Neural crest cell (in vitro differentiated cells): ENCODE results near the gene AKR1A1. TPM values are rescaled to one million over a fixed set of nuclear protein-coding genes. Genes with fewer than 3 reads are reported as not detected.

ENCODE experiments used
- DNase-seq: peaks from one replicate; pipeline ENCODE4 v3.0.0; 2021; ENCODE audit warnings: low read depth, mixed read lengths, low spot score
- H3K27ac Mint-ChIP-seq: one replicate; pipeline ENCODE4 v1.8.0; 2021; ENCODE audit warnings: mild to moderate bottlenecking, mixed read lengths; ENCODE audit not compliant: unreplicated experiment
- H3K27me3 Mint-ChIP-seq: 2 replicates; pipeline ENCODE4 v1.8.0; 2021; ENCODE audit warnings: low read depth, mild to moderate bottlenecking, mixed read lengths
- H3K36me3 Mint-ChIP-seq: 2 replicates; pipeline ENCODE4 v1.8.0; 2021; ENCODE audit warnings: low read depth, mild to moderate bottlenecking, mixed read lengths
- H3K4me1 Mint-ChIP-seq: 2 replicates; pipeline ENCODE4 v1.8.0; 2021; ENCODE audit warnings: mixed read lengths
- H3K4me3 Mint-ChIP-seq: one replicate; pipeline ENCODE4 v1.8.0; 2021; ENCODE audit warnings: mild to moderate bottlenecking, mixed read lengths
- H3K9me3 Mint-ChIP-seq: 2 replicates; pipeline ENCODE4 v1.8.0; 2021; ENCODE audit warnings: mixed read lengths
- CTCF ChIP-seq: fragments of 200-600 bp; sonication (generic); conservative IDR thresholded peaks from 2 replicates; pipeline ENCODE4 v1.5.0; 2021; ENCODE audit warnings: antibody characterized with exemption, mild to moderate bottlenecking
- total RNA-seq: library from RNA; stranded (reverse); gene quantifications from 2 replicates; pipeline ENCODE4 v1.2.1, GENCODE V29; 2021

Gene AKR1A1
- total RNA-seq, 1 donor from 2014 or later, result 192 TPM

GRCh38 chr1:45554198-45554597 lies 3.6 kb downstream of the AKR1A1 start:
- Mint-ChIP-seq H3K36me3 (peaks cover 5% of the 10 kb centered on the region), H3K4me3 (no peak overlapping the region), H3K27me3 (no peaks in the 10 kb centered on the region), H3K9me3 (no peaks in the 10 kb centered on the region), H3K27ac (no peak overlapping the region), H3K4me1 (peaks cover 22% of the 10 kb centered on the region)
- TF ChIP-seq CTCF, result no peak
- DNase-seq, result no peak

GRCh38 chr1:45557422-45557944 lies 6.9 kb downstream of the AKR1A1 start:
- DNase-seq, result no peak
- Mint-ChIP-seq H3K4me1 (peaks cover 3% of the 10 kb centered on the region), H3K4me3 (no peak overlapping the region), H3K27me3 (no peaks in the 10 kb centered on the region), H3K9me3 (no peaks in the 10 kb centered on the region), H3K27ac (no peak overlapping the region), H3K36me3 (peaks cover 5% of the 10 kb centered on the region)
- no peak for TF ChIP-seq CTCF

GRCh38 chr1:45563843-45564242 lies 13.2 kb downstream of the AKR1A1 start:
- no peak for TF ChIP-seq CTCF
- Mint-ChIP-seq H3K9me3 (no peaks in the 10 kb centered on the region), H3K36me3 (peaks cover 12% of the 10 kb centered on the region), H3K4me1 (no peaks in the 10 kb centered on the region), H3K27me3 (no peaks in the 10 kb centered on the region), H3K4me3 (no peak overlapping the region), H3K27ac (no peak overlapping the region)
- no peak for DNase-seq

- no peaks in the 10 kb centered on the region for H3K4me1 Mint-ChIP-seq
- DNase-seq, result no peak
- TF ChIP-seq CTCF, result no peak
- no peak overlapping the region for H3K4me3 Mint-ChIP-seq
- H3K9me3 Mint-ChIP-seq, result no peaks in the 10 kb centered on the region
- H3K36me3 Mint-ChIP-seq, result peaks cover 14% of the 10 kb centered on the region
- H3K27ac Mint-ChIP-seq, result no peak overlapping the region
- no peaks in the 10 kb centered on the region for H3K27me3 Mint-ChIP-seq
These were observed 16.1 kb downstream of the AKR1A1 start for GRCh38 chr1:45566722-45567121.

GRCh38 chr1:45567911-45568310 lies 17.3 kb downstream of the AKR1A1 start:
- peaks cover 11% of the 10 kb centered on the region for H3K36me3 Mint-ChIP-seq
- peaks cover 2% of the 10 kb centered on the region for H3K4me1 Mint-ChIP-seq
- H3K27ac Mint-ChIP-seq, result peak overlapping the region; percentile 17
- no peak for DNase-seq
- H3K4me3 Mint-ChIP-seq, result no peak overlapping the region
- H3K27me3 Mint-ChIP-seq, result no peaks in the 10 kb centered on the region
- no peak for TF ChIP-seq CTCF
- H3K9me3 Mint-ChIP-seq, result no peaks in the 10 kb centered on the region
